Thyroid gland (tissue), 4 donors: Measurements from ENCODE around the gene FXYD5. TPM values are rescaled to one million over a fixed set of nuclear protein-coding genes. Genes with fewer than 3 reads are reported as not detected.

Experiments
- DNase-seq, 2 donors: peaks; one replicate each; pipeline ENCODE4 v3.0.0-alpha.2; 2019
- H3K27ac ChIP-seq, 3 donors: fragments of 200-600 bp; sonication (generic); 1 replicate in 2 of 3; 2 replicates in 1 of 3; pipeline ENCODE4 v1.5.1; 2016 to 2019; ENCODE audit warnings: mild to moderate bottlenecking in 1 of 3, moderate library complexity in 1 of 3
- H3K27me3 ChIP-seq: fragments of 200-600 bp; sonication (generic); one replicate; pipeline ENCODE4 v1.5.1; 2019
- H3K36me3 ChIP-seq, 2 donors: fragments of 200-600 bp; sonication (generic); one replicate each; pipeline ENCODE4 v1.5.1; 2016 to 2019
- H3K4me1 ChIP-seq, 2 donors: fragments of 200-600 bp; sonication (generic); one replicate each; pipeline ENCODE4 v1.5.1; 2017 to 2019
- H3K4me3 ChIP-seq, 3 donors: fragments of 200-600 bp; sonication (generic); replicated peaks in 1 of 3; 1 replicate in 2 of 3; 2 replicates in 1 of 3; pipeline ENCODE4 v1.5.1; 2016; ENCODE audit warnings: mild to moderate bottlenecking in 1 of 3
- H3K9me3 ChIP-seq: fragments of 200-600 bp; sonication (generic); one replicate; pipeline ENCODE4 v1.5.1; 2017
- CTCF ChIP-seq, 6 experiments: fragments of 200-600 bp in 3 of 6; fragments of 450-650 bp in 3 of 6; sonication (generic) in 3 of 6; IDR thresholded peaks; one replicate each; pipeline ENCODE4 v1.5.1; 2016 to 2019; ENCODE audit warnings: antibody characterized with exemption in 6 of 6, mild to moderate bottlenecking in 2 of 6, inconsistent platforms in 1 of 6, moderate library complexity in 1 of 6
- POLR2A ChIP-seq, 2 donors: fragments of 450-650 bp; IDR thresholded peaks; one replicate each; pipeline ENCODE4 v1.6.1; 2017; ENCODE audit warnings: antibody characterized with exemption in 2 of 2, mild to moderate bottlenecking in 2 of 2, moderate library complexity in 1 of 2
- WGBS, 2 donors: methylation state at CpG; one replicate each; pipeline ENCODE4 v1.1.5; 2017; 5-methylcytosine and 5-hydroxymethylcytosine counted together
- intact Hi-C: fragments of 100-400 bp; cut with DNase I; formaldehyde crosslinking; loops from one replicate; pipeline ENCODE4 v1.15.1; 2023
- total RNA-seq, 4 donors: library from RNA; depleted of rRNA; stranded (reverse); fragments of >200 nt; gene quantifications; one replicate each; pipeline ENCODE4 v1.2.3, GENCODE V29; 2016

The FXYD5 gene
- total RNA-seq, 4 donors from 2014 or later = 9.3 to 52.4 (median 19.6) TPM

GRCh38 chr19:35169221-35169995 lies 14.9 kb downstream of the FXYD5 start:
- intact Hi-C loops = no loop called here
- Histone ChIP-seq H3K27ac (no peak overlapping the region), H3K4me1 (no peaks in the 10 kb centered on the region), H3K27me3 (no peaks in the 10 kb centered on the region), H3K9me3 (no peaks in the 10 kb centered on the region), H3K4me3 (no peak overlapping the region), H3K36me3 (peaks cover 0 to 6% of the 10 kb centered on the region in 2 donors)
- TF ChIP-seq POLR2A (IDR thresholded peaks at IDR 0.05) (no peak), CTCF (IDR thresholded peaks at IDR 0.05) (no peak)
- DNase-seq = no peak
- 80 to 86% methylated on average over 15 to 18 of the region's 18 CpGs for WGBS, 2 donors

- Histone ChIP-seq H3K27me3 (no peaks in the 10 kb centered on the region), H3K9me3 (no peaks in the 10 kb centered on the region), H3K27ac (no peak overlapping the region), H3K4me3 (no peak overlapping the region), H3K4me1 (no peaks in the 10 kb centered on the region), H3K36me3 (peaks cover 0 to 6% of the 10 kb centered on the region in 2 donors)
- intact Hi-C loops = no loop called here
- no peak for DNase-seq
- WGBS, 2 donors = 74 to 79% methylated on average over 6 of the region's 7 CpGs
- TF ChIP-seq CTCF (IDR thresholded peaks at IDR 0.05) (no peak), POLR2A (IDR thresholded peaks at IDR 0.05) (no peak)
These were observed 16.0 kb downstream of the FXYD5 start for GRCh38 chr19:35170359-35171061.

GRCh38 chr19:35171730-35172129 lies 17.2 kb downstream of the FXYD5 start:
- DNase-seq = no peak
- intact Hi-C loops = no loop called here
- WGBS, 2 donors = 58 to 66% methylated on average over 3 of the region's 3 CpGs
- TF ChIP-seq POLR2A (IDR thresholded peaks at IDR 0.05) (no peak), CTCF (IDR thresholded peaks at IDR 0.05) (no peak)
- Histone ChIP-seq H3K4me1 (no peaks in the 10 kb centered on the region), H3K27ac (no peak overlapping the region), H3K4me3 (no peak overlapping the region), H3K27me3 (no peaks in the 10 kb centered on the region), H3K36me3 (no peaks in the 10 kb centered on the region), H3K9me3 (no peaks in the 10 kb centered on the region)

- intact Hi-C loops = no loop called here
- 89 to 92% methylated on average over 6 of the region's 6 CpGs for WGBS, 2 donors
- no peaks in the 10 kb centered on the region for H3K36me3 ChIP-seq
- no peaks in the 10 kb centered on the region for H3K9me3 ChIP-seq
- no peaks in the 10 kb centered on the region for H3K4me1 ChIP-seq
- no peak overlapping the region for H3K27ac ChIP-seq
- no peak for DNase-seq
- TF ChIP-seq CTCF (IDR thresholded peaks at IDR 0.05) = no peak
- no peak for TF ChIP-seq POLR2A (IDR thresholded peaks at IDR 0.05)
- H3K27me3 ChIP-seq = no peaks in the 10 kb centered on the region
- H3K4me3 ChIP-seq = no peak overlapping the region
These were observed 19.7 kb downstream of the FXYD5 start for GRCh38 chr19:35174226-35174625.

GRCh38 chr19:35176181-35176570 lies 21.6 kb downstream of the FXYD5 start:
- no peaks in the 10 kb centered on the region for H3K4me1 ChIP-seq
- no peak for DNase-seq
- TF ChIP-seq CTCF (IDR thresholded peaks at IDR 0.05) (no peak), POLR2A (IDR thresholded peaks at IDR 0.05) (no peak)
- WGBS, 2 donors = 74 to 80% methylated on average over 3 of the region's 3 CpGs
- H3K27me3 ChIP-seq = no peaks in the 10 kb centered on the region
- intact Hi-C loops = no loop called here
- H3K27ac ChIP-seq = no peak overlapping the region
- H3K36me3 ChIP-seq = no peaks in the 10 kb centered on the region
- no peak overlapping the region for H3K4me3 ChIP-seq
- no peaks in the 10 kb centered on the region for H3K9me3 ChIP-seq
